Measurements from ENCODE around the gene ZNF778. TPM values are rescaled to one million over a fixed set of nuclear protein-coding genes. Genes with fewer than 3 reads are reported as not detected.

The ZNF778 gene
- total RNA-seq, 1 experiment from 2014 or later: 31.2 TPM

DNA sequence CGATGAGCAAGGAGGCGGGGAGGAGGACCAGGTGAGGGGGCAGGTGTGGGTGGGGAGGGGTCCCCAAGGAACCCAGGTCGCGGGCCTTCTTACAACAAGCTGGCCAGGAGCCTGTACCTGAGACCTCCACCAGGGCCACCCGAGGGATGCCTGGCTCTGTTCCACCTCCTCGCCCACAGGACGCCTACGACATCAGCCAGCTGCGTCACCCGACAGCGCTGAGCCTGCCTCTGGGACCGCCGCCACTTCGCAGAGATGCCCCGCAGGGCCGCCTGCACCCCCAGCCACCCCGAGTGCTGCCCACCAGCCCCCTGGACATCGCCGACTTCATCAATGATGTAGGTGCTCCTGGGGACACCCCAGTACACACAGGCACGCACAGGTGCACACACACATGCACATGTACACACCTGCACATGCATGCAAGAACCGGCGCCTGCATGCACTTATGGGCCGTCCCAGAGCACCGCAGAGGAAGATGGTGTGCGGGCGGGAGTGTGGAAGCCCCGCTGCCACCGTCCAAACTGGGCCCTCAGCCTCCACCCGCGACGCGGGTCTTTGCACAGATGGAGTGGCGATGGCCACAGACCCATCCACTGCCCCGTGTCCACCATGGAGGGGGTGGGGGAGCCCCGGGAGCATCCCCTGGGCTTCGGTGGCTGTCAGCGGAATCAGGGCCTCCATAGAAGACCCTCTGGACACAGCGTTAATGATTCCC is 23.8 kb upstream of the ZNF778 start (continued):
- TF ChIP-seq, protein P1, sequence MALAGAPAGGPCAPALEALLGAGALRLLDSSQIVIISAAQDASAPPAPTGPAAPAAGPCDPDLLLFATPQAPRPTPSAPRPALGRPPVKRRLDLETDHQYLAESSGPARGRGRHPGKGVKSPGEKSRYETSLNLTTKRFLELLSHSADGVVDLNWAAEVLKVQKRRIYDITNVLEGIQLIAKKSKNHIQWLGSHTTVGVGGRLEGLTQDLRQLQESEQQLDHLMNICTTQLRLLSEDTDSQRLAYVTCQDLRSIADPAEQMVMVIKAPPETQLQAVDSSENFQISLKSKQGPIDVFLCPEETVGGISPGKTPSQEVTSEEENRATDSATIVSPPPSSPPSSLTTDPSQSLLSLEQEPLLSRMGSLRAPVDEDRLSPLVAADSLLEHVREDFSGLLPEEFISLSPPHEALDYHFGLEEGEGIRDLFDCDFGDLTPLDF (CRISPR knock-in tag; IDR thresholded peaks at IDR 0.05): no peak

DNA sequence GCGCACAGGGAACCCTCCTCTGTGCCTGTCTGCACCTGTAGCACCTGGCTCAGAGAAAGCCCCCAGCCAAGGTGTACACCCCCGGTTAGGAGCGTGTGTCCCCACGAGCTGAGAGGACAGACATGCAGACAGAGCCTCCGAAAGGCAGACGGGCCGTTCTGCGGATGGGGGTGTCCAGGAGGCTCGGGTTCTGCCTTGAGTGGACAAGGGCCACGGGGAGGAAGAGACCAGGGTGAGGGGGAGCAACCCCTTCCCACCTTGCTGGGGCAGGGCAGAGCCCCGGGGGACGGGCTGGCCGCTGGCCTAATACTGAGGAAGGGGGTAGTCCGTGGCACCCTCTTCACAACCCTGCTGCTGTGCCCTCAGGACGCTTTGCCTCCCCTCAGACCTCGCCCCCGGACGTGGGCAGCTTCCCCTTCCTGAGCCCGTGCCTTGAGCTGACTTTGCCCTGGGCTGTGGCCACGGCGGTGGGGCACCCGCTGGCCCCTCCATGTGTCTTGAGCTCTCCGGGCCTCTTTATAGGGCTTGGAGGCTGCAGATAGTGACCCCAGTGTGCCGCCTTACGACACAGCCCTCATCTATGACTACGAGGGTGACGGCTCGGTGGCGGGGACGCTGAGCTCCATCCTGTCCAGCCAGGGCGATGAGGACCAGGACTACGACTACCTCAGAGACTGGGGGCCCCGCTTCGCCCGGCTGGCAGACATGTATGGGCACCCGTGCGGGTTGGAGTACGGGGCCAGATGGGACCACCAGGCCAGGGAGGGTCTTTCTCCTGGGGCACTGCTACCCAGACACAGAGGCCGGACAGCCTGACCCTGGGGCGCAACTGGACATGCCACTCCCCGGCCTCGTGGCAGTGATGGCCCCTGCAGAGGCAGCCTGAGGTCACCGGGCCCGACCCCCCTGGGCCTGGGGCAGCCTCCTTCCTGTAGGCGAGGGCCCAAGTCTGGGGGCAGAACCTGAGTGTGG is 22.9 kb upstream of the ZNF778 start:
- TF ChIP-seq RELA (CRISPR knock-in tag; IDR thresholded peaks at IDR 0.05; ENCODE audit: borderline replicate concordance): no peak
- TF ChIP-seq ZNF317 (CRISPR knock-in tag; IDR thresholded peaks at IDR 0.05; ENCODE audit: borderline replicate concordance, low read depth): no peak
- TF ChIP-seq RORB (CRISPR knock-in tag; IDR thresholded peaks at IDR 0.05): no peak
- TF ChIP-seq, protein P2, sequence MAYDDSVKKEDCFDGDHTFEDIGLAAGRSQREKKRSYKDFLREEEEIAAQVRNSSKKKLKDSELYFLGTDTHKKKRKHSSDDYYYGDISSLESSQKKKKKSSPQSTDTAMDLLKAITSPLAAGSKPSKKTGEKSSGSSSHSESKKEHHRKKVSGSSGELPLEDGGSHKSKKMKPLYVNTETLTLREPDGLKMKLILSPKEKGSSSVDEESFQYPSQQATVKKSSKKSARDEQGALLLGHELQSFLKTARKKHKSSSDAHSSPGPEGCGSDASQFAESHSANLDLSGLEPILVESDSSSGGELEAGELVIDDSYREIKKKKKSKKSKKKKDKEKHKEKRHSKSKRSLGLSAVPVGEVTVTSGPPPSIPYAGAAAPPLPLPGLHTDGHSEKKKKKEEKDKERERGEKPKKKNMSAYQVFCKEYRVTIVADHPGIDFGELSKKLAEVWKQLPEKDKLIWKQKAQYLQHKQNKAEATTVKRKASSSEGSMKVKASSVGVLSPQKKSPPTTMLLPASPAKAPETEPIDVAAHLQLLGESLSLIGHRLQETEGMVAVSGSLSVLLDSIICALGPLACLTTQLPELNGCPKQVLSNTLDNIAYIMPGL (CRISPR knock-in tag; IDR thresholded peaks at IDR 0.05): no peak
- TF ChIP-seq, protein P3, sequence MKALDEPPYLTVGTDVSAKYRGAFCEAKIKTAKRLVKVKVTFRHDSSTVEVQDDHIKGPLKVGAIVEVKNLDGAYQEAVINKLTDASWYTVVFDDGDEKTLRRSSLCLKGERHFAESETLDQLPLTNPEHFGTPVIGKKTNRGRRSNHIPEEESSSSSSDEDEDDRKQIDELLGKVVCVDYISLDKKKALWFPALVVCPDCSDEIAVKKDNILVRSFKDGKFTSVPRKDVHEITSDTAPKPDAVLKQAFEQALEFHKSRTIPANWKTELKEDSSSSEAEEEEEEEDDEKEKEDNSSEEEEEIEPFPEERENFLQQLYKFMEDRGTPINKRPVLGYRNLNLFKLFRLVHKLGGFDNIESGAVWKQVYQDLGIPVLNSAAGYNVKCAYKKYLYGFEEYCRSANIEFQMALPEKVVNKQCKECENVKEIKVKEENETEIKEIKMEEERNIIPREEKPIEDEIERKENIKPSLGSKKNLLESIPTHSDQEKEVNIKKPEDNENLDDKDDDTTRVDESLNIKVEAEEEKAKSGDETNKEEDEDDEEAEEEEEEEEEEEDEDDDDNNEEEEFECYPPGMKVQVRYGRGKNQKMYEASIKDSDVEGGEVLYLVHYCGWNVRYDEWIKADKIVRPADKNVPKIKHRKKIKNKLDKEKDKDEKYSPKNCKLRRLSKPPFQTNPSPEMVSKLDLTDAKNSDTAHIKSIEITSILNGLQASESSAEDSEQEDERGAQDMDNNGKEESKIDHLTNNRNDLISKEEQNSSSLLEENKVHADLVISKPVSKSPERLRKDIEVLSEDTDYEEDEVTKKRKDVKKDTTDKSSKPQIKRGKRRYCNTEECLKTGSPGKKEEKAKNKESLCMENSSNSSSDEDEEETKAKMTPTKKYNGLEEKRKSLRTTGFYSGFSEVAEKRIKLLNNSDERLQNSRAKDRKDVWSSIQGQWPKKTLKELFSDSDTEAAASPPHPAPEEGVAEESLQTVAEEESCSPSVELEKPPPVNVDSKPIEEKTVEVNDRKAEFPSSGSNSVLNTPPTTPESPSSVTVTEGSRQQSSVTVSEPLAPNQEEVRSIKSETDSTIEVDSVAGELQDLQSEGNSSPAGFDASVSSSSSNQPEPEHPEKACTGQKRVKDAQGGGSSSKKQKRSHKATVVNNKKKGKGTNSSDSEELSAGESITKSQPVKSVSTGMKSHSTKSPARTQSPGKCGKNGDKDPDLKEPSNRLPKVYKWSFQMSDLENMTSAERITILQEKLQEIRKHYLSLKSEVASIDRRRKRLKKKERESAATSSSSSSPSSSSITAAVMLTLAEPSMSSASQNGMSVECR (CRISPR knock-in tag; IDR thresholded peaks at IDR 0.05; ENCODE audit: borderline replicate concordance): no peak
- no peak for TF ChIP-seq HMGA2 (CRISPR knock-in tag; IDR thresholded peaks at IDR 0.05)
- no peak for TF ChIP-seq PRRX2 (CRISPR knock-in tag; IDR thresholded peaks at IDR 0.05)
- TF ChIP-seq, protein P4, sequence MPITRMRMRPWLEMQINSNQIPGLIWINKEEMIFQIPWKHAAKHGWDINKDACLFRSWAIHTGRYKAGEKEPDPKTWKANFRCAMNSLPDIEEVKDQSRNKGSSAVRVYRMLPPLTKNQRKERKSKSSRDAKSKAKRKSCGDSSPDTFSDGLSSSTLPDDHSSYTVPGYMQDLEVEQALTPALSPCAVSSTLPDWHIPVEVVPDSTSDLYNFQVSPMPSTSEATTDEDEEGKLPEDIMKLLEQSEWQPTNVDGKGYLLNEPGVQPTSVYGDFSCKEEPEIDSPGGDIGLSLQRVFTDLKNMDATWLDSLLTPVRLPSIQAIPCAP (CRISPR knock-in tag; IDR thresholded peaks at IDR 0.05): no peak
- no peak for TF ChIP-seq SP1 (CRISPR knock-in tag; conservative IDR thresholded peaks at IDR 0.05)
- no peak for TF ChIP-seq TEAD4 (CRISPR knock-in tag; IDR thresholded peaks at IDR 0.05)
- DNase-seq (ENCODE audit: low spot score) (no peak), ATAC-seq (no peak)
- CTCF ChIA-PET: interaction anchor here (1.2 to 2.0 kb wide), 2 partner anchors 27 to 457 kb away, joined by 4 to 6 read pairs; no protein-coding TSS in a partner anchor
- no peaks in the 10 kb centered on the region for H3K4me1 Mint-ChIP-seq
- H3K9me3 Mint-ChIP-seq: no peaks in the 10 kb centered on the region
- H3K4me3 Mint-ChIP-seq: no peak overlapping the region
- POLR2A ChIA-PET: no interaction called here
- H3K27ac Mint-ChIP-seq: no peak overlapping the region
- no peaks in the 10 kb centered on the region for H3K36me3 Mint-ChIP-seq
- H3K27me3 Mint-ChIP-seq (ENCODE audit: low read depth): peaks cover 4% of the 10 kb centered on the region

DNA sequence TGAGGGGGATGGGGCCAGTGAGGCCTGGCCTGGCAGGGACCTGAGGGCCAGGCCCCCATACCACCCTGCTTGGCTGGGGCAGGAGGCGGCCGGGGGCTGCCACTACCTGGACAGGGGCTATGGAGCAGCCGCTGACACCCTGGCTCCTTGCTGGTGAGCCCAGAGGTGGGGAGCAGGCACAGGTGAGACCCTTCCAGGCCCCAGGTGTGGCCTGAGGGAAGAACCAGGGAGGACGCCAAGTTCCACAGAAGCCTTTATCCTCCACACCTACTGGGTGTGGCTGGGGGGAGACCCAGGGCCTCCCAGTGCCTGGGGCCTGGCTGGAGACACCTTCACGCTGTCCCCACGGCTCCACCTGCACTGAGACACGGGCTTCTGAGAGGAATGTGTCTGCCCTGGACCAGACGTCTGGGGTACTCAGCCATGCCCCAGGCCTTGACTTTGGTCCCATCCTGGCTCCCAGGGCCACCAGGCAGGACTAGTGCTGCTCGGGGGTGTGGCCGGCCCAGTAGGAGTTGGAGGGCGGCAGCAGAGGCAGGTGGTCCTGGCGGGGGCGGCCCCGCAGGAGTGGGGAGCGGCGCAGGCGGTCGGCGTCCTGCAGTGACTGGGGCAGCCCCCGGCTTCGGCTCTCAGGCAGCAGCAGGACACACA is 21.9 kb upstream of the ZNF778 start:
- ATAC-seq: no peak
- Mint-ChIP-seq H3K4me1 (no peaks in the 10 kb centered on the region), H3K9me3 (no peaks in the 10 kb centered on the region), H3K4me3 (no peak overlapping the region), H3K36me3 (no peaks in the 10 kb centered on the region), H3K27me3 (ENCODE audit: low read depth) (peaks cover 15% of the 10 kb centered on the region), H3K27ac (no peak overlapping the region)
- no peak for DNase-seq (ENCODE audit: low spot score)
- ChIA-PET CTCF (no interaction called here), POLR2A (no interaction called here)
- TF ChIP-seq ZNF219 (CRISPR knock-in tag; IDR thresholded peaks at IDR 0.05; ENCODE audit: borderline replicate concordance) (no peak), ZNF121 (CRISPR knock-in tag; IDR thresholded peaks at IDR 0.05) (no peak), TEAD1 (CRISPR knock-in tag; IDR thresholded peaks at IDR 0.05) (no peak), JAZF1 (CRISPR knock-in tag; IDR thresholded peaks at IDR 0.05) (no peak)
- TF ChIP-seq, protein P5, sequence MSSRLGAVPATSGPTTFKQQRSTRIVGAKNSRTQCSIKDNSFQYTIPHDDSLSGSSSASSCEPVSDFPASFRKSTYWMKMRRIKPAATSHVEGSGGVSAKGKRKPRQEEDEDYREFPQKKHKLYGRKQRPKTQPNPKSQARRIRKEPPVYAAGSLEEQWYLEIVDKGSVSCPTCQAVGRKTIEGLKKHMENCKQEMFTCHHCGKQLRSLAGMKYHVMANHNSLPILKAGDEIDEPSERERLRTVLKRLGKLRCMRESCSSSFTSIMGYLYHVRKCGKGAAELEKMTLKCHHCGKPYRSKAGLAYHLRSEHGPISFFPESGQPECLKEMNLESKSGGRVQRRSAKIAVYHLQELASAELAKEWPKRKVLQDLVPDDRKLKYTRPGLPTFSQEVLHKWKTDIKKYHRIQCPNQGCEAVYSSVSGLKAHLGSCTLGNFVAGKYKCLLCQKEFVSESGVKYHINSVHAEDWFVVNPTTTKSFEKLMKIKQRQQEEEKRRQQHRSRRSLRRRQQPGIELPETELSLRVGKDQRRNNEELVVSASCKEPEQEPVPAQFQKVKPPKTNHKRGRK (CRISPR knock-in tag; IDR thresholded peaks at IDR 0.05; ENCODE audit: borderline replicate concordance): no peak
- TF ChIP-seq, protein P6, sequence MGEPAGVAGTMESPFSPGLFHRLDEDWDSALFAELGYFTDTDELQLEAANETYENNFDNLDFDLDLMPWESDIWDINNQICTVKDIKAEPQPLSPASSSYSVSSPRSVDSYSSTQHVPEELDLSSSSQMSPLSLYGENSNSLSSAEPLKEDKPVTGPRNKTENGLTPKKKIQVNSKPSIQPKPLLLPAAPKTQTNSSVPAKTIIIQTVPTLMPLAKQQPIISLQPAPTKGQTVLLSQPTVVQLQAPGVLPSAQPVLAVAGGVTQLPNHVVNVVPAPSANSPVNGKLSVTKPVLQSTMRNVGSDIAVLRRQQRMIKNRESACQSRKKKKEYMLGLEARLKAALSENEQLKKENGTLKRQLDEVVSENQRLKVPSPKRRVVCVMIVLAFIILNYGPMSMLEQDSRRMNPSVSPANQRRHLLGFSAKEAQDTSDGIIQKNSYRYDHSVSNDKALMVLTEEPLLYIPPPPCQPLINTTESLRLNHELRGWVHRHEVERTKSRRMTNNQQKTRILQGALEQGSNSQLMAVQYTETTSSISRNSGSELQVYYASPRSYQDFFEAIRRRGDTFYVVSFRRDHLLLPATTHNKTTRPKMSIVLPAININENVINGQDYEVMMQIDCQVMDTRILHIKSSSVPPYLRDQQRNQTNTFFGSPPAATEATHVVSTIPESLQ (CRISPR knock-in tag; IDR thresholded peaks at IDR 0.05): no peak
